GM12875 (cell line): ENCODE measurements around the gene SNPH.

Experiments used
- H3K4me3 ChIP-seq: one replicate; pipeline ENCODE4 v1.5.1; 2011; ENCODE audit warnings: low read depth, low read length, control low read depth
- TF ChIP-seq, protein P1 (sequence below): IDR thresholded peaks from 2 replicates; pipeline ENCODE4 v1.5.1; 2011; ENCODE audit warnings: low read depth, mild to moderate bottlenecking, control low read depth, inconsistent platforms, low read length, moderate library complexity, borderline replicate concordance; ENCODE audit not compliant: insufficient read depth

The SNPH gene

DNA sequence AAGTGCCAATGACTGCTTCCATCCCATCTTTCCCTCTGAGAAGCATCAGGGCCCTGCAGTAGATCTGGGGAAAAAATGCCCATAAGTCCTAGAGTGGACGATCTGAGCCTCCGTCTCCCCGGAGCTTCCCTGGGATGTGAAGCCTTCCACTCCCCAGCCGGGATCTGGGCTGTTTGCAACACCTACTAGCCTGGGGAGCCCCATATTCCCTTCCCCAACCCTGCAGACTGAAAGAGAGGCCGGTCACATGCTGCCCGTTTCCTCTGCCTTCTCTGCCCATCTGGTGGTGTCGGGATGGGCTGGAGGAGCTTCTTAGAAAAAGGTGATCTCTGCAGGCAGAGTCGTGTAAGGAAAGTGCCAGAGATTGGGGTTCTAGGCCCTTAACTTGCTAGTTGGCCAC, 1.1 kb downstream of the SNPH start:
- TF ChIP-seq, protein P1, sequence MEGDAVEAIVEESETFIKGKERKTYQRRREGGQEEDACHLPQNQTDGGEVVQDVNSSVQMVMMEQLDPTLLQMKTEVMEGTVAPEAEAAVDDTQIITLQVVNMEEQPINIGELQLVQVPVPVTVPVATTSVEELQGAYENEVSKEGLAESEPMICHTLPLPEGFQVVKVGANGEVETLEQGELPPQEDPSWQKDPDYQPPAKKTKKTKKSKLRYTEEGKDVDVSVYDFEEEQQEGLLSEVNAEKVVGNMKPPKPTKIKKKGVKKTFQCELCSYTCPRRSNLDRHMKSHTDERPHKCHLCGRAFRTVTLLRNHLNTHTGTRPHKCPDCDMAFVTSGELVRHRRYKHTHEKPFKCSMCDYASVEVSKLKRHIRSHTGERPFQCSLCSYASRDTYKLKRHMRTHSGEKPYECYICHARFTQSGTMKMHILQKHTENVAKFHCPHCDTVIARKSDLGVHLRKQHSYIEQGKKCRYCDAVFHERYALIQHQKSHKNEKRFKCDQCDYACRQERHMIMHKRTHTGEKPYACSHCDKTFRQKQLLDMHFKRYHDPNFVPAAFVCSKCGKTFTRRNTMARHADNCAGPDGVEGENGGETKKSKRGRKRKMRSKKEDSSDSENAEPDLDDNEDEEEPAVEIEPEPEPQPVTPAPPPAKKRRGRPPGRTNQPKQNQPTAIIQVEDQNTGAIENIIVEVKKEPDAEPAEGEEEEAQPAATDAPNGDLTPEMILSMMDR: no peak
- H3K4me3 ChIP-seq: no peak overlapping the region

DNA sequence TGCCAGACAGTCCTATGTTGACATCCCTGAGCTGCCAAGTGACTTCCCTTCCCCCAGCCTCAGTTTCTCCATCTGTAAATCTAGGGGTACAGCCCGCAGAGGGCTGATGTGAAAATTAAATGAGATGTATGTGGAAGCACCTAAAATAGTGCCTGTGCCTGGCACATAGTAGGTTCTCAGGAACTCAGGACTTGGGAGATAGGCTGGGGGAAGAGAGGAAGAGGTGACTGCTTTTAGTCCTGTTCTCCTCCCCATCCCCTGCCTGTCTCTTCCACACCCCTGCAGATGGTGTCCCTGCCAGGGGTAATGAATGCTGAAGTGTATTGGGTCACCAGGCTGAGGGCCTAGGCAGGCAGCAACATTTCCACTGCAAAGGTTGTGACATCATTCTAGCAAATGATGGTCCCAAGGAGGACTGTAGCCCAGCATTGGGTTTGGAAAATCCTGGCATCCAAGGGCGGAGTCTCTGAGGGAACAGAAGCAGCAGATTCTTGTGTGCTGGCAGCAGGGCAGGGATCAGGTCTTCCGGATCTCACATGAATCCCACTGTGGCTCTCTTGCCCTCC, 1.8 kb downstream of the SNPH start:
- H3K4me3 ChIP-seq: no peak overlapping the region
- TF ChIP-seq, protein P1: no peak

DNA sequence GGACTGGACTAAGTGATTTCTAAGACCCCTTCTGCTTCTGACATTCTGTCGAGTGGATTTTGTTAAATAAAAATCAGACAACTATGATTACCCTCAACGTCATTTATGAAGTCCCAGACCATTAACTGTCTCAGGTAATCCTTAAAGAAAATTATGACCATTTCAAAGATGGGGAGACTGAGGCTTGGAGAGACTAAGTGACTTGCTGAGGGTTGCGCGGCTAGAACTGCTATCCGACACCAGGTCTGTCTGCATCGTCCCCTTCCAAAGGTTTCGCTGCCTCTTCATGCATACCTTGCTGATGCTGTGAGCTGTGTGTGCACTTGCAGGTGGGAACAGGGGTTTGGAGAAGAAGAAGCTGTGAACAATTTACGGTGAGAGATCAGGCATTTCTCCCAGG, 3.1 kb downstream of the SNPH start:
- no peak overlapping the region for H3K4me3 ChIP-seq
- TF ChIP-seq, protein P1: no peak

DNA sequence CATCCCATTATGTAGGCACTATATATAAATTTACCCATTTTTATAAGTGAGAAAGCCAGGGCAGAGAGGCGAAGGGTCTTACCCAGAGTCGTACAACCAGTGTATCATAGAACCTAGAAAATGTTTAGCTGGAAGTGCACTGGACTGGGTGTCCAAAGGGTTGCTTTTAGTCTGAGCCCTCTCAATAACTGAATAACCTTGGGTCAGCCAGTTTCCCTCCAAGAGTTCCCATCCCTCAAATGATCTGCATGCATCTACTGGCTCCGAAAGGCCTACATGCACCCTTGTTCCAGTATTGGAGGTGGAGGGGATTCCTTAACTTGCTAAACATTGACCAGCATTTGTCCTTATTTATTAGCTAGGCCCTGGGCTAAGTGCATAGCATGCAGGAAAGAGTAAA, 3.8 kb downstream of the SNPH start:
- TF ChIP-seq, protein P1: no peak
- H3K4me3 ChIP-seq: no peak overlapping the region

DNA sequence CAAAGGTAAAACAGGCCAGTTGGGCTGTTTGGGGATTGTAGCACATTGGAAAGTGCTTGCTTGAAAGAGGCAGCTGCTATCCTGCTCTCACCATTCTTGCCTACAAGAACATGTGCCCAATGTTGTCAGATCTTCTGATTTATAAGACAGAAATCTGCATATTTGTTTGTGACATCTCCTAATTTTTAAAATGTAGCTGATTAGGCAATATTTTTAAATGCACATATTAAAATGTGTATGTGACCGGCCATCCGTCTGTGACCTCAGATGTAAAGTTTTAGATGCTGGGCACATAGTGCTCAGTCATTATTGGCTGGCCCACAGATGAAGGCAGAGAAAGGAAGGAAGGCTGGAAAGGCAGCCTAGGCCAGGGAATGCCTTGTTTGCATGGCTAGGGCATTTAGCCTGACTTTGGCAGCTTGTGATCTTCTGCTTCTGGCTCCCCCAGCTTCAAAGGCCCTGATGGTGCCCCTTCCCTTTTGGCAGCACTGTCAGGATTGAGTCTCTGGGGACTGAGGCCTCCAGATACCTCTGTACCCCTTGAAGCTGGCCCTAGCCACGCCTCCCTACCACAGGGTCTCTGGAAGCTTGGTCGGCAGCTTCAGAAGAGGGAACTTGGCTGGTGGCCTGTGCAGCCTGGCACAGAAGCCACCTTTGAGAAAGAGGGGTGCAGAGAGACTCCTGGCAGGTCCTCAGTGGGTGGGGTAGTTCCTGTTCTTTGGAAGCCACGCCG, 6.4 kb downstream of the SNPH start:
- H3K4me3 ChIP-seq: no peak overlapping the region
- TF ChIP-seq, protein P1: no peak

DNA sequence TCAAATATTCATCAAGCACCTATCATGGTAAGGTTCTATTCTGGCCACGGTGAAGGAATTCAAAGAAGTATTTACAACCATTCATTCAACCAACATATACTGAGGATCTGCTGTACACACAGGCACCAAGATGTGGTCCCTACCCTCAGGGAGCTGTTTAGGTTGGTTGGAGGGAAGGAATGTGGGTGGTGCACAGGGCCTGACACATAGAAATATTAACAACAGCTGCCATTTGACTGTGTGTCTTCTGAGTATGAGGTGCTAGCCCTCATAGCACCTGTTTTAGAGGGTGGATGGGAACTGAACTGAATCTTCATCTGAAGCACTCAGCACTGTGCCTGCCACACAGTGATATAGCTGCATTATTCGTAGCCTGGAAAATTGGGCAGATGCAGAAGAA, 7.3 kb downstream of the SNPH start:
- TF ChIP-seq, protein P1: no peak
- H3K4me3 ChIP-seq: no peak overlapping the region

DNA sequence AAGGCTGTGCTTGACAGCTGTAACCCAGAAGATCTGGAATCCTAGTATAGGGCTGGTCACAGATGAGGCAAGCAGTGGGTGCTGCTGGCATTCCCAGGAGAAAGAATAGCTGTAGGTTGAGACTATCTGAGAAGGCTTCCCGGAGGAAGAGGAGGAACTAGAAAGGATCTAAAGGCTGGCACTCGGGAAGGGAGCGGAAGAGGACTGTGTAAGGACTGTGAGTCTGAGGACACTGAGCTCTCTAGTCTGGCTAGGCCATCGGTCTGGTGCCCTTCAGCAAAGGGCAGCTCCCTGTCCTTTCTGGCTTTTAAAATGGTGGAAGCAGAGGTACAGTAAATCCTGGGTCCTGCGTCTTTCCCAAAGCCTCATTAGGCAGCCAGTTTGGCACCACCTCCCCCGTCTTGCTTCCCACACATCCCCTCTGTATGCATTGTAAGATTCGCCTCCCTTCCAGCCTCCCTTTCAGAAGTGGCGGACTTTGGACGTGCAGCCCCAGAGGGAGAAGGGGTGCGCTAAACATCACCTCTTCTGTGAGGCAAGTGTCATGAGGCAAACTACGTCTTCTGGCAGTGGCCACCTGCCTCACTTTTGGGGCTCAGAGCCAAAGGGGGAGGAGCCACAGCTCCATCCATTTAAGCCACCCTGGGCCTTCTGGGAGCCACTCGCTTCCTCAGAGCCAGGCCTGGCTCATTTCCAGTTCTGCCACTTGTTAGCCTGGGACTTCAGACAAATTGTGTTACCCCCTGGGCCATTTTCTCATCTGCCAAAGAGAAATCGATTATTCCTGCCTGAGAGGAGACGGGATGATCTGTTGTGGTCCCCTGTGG, 8.6 kb downstream of the SNPH start:
- TF ChIP-seq, protein P1: no peak
- H3K4me3 ChIP-seq: no peak overlapping the region
